Measurements from ENCODE around the gene ESR1.

Gene ESR1

GRCh38 chr6:152166497-152166896 lies 359.0 kb downstream of the ESR1 start:
- H3K36me3 ChIP-seq (ENCODE audit: control insufficient read depth, insufficient read depth, low read length): no peaks in the 10 kb centered on the region
- H3K4me1 ChIP-seq (ENCODE audit: control insufficient read depth, insufficient read depth, low read length): peaks cover 8% of the 10 kb centered on the region
- no peak overlapping the region for H3K4me3 ChIP-seq (ENCODE audit: low read length)
- H3K9ac ChIP-seq (ENCODE audit: low read length): no peak overlapping the region
- H3K27me3 ChIP-seq (ENCODE audit: control insufficient read depth, insufficient read depth, low read length): no peaks in the 10 kb centered on the region
- no peaks in the 10 kb centered on the region for H3K9me3 ChIP-seq (ENCODE audit: control insufficient read depth, low read length)

- Histone ChIP-seq H3K9me3 (ENCODE audit: control insufficient read depth, low read length) (no peaks in the 10 kb centered on the region), H3K4me1 (ENCODE audit: control insufficient read depth, insufficient read depth, low read length) (peaks cover 8% of the 10 kb centered on the region), H3K9ac (ENCODE audit: low read length) (no peak overlapping the region), H3K4me3 (ENCODE audit: low read length) (no peak overlapping the region), H3K27me3 (ENCODE audit: control insufficient read depth, insufficient read depth, low read length) (no peaks in the 10 kb centered on the region), H3K36me3 (ENCODE audit: control insufficient read depth, insufficient read depth, low read length) (no peaks in the 10 kb centered on the region)
Measured at GRCh38 chr6:152166897-152167296, 359.4 kb downstream of the ESR1 start.

DNA sequence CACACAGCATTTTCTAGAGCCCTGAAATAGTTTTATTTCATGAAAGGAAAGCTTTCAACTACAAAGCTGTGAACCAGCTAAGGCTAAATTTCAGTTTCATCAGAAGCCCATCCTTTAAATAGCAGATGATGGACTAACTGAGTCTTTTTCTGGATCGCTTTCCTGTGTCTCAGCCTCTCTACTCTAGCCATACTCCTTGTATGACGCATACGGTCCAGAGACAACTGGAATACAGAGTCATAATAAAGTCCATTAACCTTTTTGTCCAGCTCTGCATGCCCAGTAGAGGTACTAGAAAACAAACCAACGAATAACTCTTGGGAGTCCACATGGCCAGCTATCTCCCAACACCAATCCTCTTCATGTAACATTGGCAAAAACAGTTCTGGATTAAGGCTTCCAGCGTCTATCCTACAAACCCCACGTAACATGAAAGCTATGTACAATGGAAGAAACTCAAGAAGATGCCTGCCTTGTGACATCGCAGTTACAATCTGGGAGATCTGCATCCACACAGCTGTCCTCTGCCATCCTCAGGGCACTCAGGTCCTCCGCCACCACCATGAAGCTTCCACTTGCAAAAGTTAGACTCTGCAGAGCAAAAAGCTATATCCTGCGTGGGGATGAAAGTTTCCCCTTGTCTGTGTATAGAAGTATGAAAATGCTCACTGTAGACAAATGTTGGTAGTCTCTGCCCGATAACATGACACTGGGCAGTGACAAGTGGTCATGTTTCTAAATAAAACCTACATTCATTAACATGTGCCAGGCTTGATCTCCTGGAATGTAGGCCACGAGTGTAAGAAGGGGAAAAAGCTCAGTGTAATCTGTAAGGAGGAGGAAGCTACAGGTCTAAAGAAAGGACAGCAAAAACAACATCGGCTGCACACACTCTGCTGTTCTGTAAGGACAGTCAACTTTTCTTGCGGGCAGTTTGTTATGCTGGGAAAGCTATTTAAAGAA lies 360.4 kb downstream of the ESR1 start:
- H3K4me3 ChIP-seq (ENCODE audit: low read length): no peak overlapping the region
- peaks cover 8% of the 10 kb centered on the region for H3K4me1 ChIP-seq (ENCODE audit: control insufficient read depth, insufficient read depth, low read length)
- no peaks in the 10 kb centered on the region for H3K9me3 ChIP-seq (ENCODE audit: control insufficient read depth, low read length)
- no peak overlapping the region for H3K9ac ChIP-seq (ENCODE audit: low read length)
- no peaks in the 10 kb centered on the region for H3K27me3 ChIP-seq (ENCODE audit: control insufficient read depth, insufficient read depth, low read length)
- no peaks in the 10 kb centered on the region for H3K36me3 ChIP-seq (ENCODE audit: control insufficient read depth, insufficient read depth, low read length)

GRCh38 chr6:152170313-152170701 lies 362.8 kb downstream of the ESR1 start:
- Histone ChIP-seq H3K4me3 (ENCODE audit: low read length) (no peak overlapping the region), H3K9ac (ENCODE audit: low read length) (no peak overlapping the region), H3K4me1 (ENCODE audit: control insufficient read depth, insufficient read depth, low read length) (peaks cover 8% of the 10 kb centered on the region), H3K9me3 (ENCODE audit: control insufficient read depth, low read length) (no peaks in the 10 kb centered on the region), H3K36me3 (ENCODE audit: control insufficient read depth, insufficient read depth, low read length) (no peaks in the 10 kb centered on the region), H3K27me3 (ENCODE audit: control insufficient read depth, insufficient read depth, low read length) (no peaks in the 10 kb centered on the region)

DNA sequence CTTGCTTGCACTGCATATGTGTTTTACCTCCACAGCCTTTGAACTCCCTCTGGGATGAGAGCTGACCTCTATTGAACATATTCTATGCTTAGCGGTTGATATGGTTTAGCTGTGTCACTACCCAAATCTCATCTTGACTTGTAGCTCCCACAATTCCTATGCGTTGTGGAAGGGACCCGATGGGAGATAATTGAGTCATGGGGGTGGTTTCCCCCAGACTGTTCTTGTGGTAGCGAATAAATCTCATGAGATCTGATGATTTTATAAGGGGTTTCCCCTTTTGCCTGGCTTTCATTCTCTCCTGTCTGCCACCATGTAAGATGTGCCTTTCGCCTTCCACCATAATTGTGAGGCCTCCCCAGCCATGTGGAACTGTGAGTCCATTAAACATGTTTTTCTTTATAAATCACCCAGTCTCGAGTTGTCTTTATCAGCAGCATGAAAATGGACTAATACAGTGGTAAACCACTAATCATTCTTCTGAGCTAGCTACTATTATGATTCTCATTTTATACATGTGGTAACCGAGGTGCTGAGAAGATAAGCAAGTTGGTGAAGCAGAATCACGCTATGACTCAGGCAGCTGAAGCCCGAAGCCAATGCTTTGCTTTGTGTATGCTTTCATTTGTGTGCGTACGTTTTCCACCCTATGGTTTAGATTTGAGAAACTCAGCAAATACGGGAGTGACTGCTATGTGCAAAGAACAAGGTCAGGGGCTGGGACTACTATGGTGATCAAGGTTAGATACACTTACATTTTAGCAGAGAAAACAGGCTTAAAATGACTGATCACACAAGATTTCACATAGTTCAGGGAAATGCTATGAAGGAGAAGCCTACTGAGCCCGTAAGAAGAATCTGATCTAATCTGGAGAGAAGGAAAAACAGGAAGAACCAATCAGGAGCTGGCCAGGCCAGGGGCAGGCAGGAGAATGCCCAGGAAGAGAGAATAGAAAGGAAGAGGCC lies 363.5 kb downstream of the ESR1 start:
- peaks cover 8% of the 10 kb centered on the region for H3K4me1 ChIP-seq (ENCODE audit: control insufficient read depth, insufficient read depth, low read length)
- H3K9me3 ChIP-seq (ENCODE audit: control insufficient read depth, low read length): no peaks in the 10 kb centered on the region
- no peak overlapping the region for H3K4me3 ChIP-seq (ENCODE audit: low read length)
- no peaks in the 10 kb centered on the region for H3K36me3 ChIP-seq (ENCODE audit: control insufficient read depth, insufficient read depth, low read length)
- no peaks in the 10 kb centered on the region for H3K27me3 ChIP-seq (ENCODE audit: control insufficient read depth, insufficient read depth, low read length)
- H3K9ac ChIP-seq (ENCODE audit: low read length): peak overlapping the region; percentile 23

GRCh38 chr6:152173321-152173720 lies 365.8 kb downstream of the ESR1 start:
- Histone ChIP-seq H3K9ac (ENCODE audit: low read length) (no peak overlapping the region), H3K36me3 (ENCODE audit: control insufficient read depth, insufficient read depth, low read length) (no peaks in the 10 kb centered on the region), H3K4me1 (ENCODE audit: control insufficient read depth, insufficient read depth, low read length) (peaks cover 8% of the 10 kb centered on the region), H3K27me3 (ENCODE audit: control insufficient read depth, insufficient read depth, low read length) (no peaks in the 10 kb centered on the region), H3K9me3 (ENCODE audit: control insufficient read depth, low read length) (no peaks in the 10 kb centered on the region), H3K4me3 (ENCODE audit: low read length) (no peak overlapping the region)

DNA sequence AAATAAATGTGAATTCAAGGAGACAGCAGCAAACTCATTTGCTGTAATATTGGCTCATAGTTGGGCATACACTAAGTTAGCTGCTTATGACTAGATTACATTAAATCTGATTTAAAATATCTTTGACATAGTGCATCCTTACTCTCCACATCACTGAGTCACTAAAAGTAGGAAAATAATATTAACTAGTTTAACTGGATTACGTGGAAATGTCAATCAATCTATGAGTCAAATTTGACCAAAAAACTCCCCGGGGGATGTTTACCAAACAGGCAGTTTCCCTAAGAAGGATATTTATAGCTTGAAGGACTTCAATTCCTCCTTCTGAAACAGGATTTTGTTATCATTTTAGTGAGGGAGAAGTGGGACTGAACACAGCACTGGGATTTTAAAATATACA lies 366.5 kb downstream of the ESR1 start:
- H3K27me3 ChIP-seq (ENCODE audit: control insufficient read depth, insufficient read depth, low read length): no peaks in the 10 kb centered on the region
- peaks cover 8% of the 10 kb centered on the region for H3K4me1 ChIP-seq (ENCODE audit: control insufficient read depth, insufficient read depth, low read length)
- no peak overlapping the region for H3K4me3 ChIP-seq (ENCODE audit: low read length)
- no peaks in the 10 kb centered on the region for H3K9me3 ChIP-seq (ENCODE audit: control insufficient read depth, low read length)
- no peaks in the 10 kb centered on the region for H3K36me3 ChIP-seq (ENCODE audit: control insufficient read depth, insufficient read depth, low read length)
- H3K9ac ChIP-seq (ENCODE audit: low read length): no peak overlapping the region

DNA sequence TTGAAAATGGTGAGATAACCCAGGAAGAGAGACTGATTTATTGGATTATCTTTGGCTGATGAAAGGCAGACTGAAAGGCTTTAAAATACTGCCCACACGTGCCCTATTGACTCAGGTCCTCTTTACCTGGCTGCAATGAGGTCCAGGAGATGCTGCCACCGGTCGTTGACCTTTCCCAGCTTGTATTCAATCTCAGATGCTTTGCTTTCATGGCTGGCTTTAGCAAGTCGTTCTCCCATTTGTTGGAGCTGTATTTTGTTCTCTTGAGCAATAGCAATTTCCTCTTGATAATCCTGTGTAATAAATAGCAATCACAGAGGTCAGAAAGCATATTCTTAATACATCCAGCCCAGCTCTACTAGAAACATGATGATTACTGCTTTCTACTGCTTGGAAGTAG lies 368.8 kb downstream of the ESR1 start:
- H3K27me3 ChIP-seq (ENCODE audit: control insufficient read depth, insufficient read depth, low read length): no peaks in the 10 kb centered on the region
- H3K4me3 ChIP-seq (ENCODE audit: low read length): no peak overlapping the region
- no peaks in the 10 kb centered on the region for H3K4me1 ChIP-seq (ENCODE audit: control insufficient read depth, insufficient read depth, low read length)
- H3K36me3 ChIP-seq (ENCODE audit: control insufficient read depth, insufficient read depth, low read length): no peaks in the 10 kb centered on the region
- H3K9me3 ChIP-seq (ENCODE audit: control insufficient read depth, low read length): no peaks in the 10 kb centered on the region
- H3K9ac ChIP-seq (ENCODE audit: low read length): no peak overlapping the region

Measured in mucosa of stomach (tissue), 1 donor.